ENCODE measurements around the gene XRCC2. TPM values are rescaled to one million over a fixed set of nuclear protein-coding genes. Genes with fewer than 3 reads are reported as not detected.
A peak's percentile ranks its signal among the peaks of the same experiment; 100 is the strongest.

Gene XRCC2
- polyA plus RNA-seq, 1 of the 3 experiments (the other 2 are of a cell fraction) = 3.1 TPM

- no peaks in the 10 kb centered on the region for H3K27me3 ChIP-seq (ENCODE audit: insufficient read depth)
- H3K4me3 ChIP-seq (ENCODE audit: low read depth in 2 of 2, low read length in 1 of 2) = peak overlapping the region in 1 of 2 experiments; percentile 7; a peak in 1 of 4 replicates
- no peaks in the 10 kb centered on the region for H3F3A ChIP-seq (replicated peaks; ENCODE audit: insufficient read depth)
- no peaks in the 10 kb centered on the region for H3K36me3 ChIP-seq (replicated peaks in 1 of 2; ENCODE audit: control insufficient read depth in 1 of 2, insufficient read depth in 2 of 2, low read length in 1 of 2)
- no peaks in the 10 kb centered on the region for H4K20me1 ChIP-seq (ENCODE audit: insufficient read depth)
- CTCF ChIA-PET = interaction anchor here (0.5 to 2.5 kb wide), 3 partner anchors 17 to 92 kb away, joined by 3 to 8 read pairs (median 3); no protein-coding TSS in a partner anchor
- H3K4me2 ChIP-seq = peak overlapping the region; percentile 42; the same call in 1 of the 2 replicates
- peak overlapping the region in 1 of 2 experiments; percentile 90; a peak in 2 of 4 replicates for H3K27ac ChIP-seq (ENCODE audit: low read depth in 2 of 2, low read length in 1 of 2)
- peak; percentile 92 for DNase-seq
- WGBS (ENCODE audit: low lambda C conversion rate) = 16% methylated on average over 13 of the region's 13 CpGs
- H3K9me2 ChIP-seq = no peaks in the 10 kb centered on the region
- POLR2A ChIA-PET = interaction anchor here (1.0 to 1.1 kb wide), 2 partner anchors 9 to 151 kb away, joined by 3 read pairs; no protein-coding TSS in a partner anchor
- peaks cover 0 to 11% of the 10 kb centered on the region in 2 experiments; a peak in 2 of 4 replicates for H3K4me1 ChIP-seq (ENCODE audit: control insufficient read depth in 1 of 2, insufficient read depth in 2 of 2, low read depth in 1 of 2, low read length in 1 of 2)
- no peaks in the 10 kb centered on the region for H3K9me3 ChIP-seq
- no peak overlapping the region for H3K9ac ChIP-seq
- no peaks in the 10 kb centered on the region for H3K79me2 ChIP-seq (ENCODE audit: insufficient read depth)
- H2AFZ ChIP-seq (ENCODE audit: low read depth) = peak overlapping the region; percentile 31
- TF ChIP-seq GABPA (IDR thresholded peaks at IDR 0.05; ENCODE audit: low read depth) (no peak), NRF1 (IDR thresholded peaks at IDR 0.05; ENCODE audit: low read depth, low read length) (no peak), TCF12 (IDR thresholded peaks at IDR 0.05) (peak; percentile 60), YY1 (IDR thresholded peaks at IDR 0.05; ENCODE audit: low read depth) (no peak), SIN3A (IDR thresholded peaks at IDR 0.05; ENCODE audit: borderline replicate concordance, low read depth, low read length) (peak; percentile 27; the same call in 1 of the 2 replicates), IRF3 (IDR thresholded peaks at IDR 0.05; ENCODE audit: low read depth, low read length) (no peak), RXRA (IDR thresholded peaks at IDR 0.05; ENCODE audit: borderline replicate concordance, low read depth) (no peak), RAD21 (IDR thresholded peaks at IDR 0.05; ENCODE audit: low read length) (no peak; the same call in 1 of the 2 replicates), PBX3 (IDR thresholded peaks at IDR 0.05) (no peak), TEAD4 (IDR thresholded peaks at IDR 0.05; ENCODE audit: borderline replicate concordance, insufficient read depth) (no peak), RFX5 (IDR thresholded peaks at IDR 0.05; ENCODE audit: low read length) (no peak), MEF2A (IDR thresholded peaks at IDR 0.05; ENCODE audit: borderline replicate concordance, low read depth) (no peak), MAX (IDR thresholded peaks at IDR 0.05; ENCODE audit: low read depth) (peak; percentile 43; the same call in 1 of the 2 replicates), REST (IDR thresholded peaks at IDR 0.05; ENCODE audit: low read depth, low read length) (no peak), JUND (IDR thresholded peaks at IDR 0.05) (no peak), GATA2 (CRISPR knock-in tag; IDR thresholded peaks at IDR 0.05) (peak; percentile 66), USF1 (IDR thresholded peaks at IDR 0.05; ENCODE audit: borderline replicate concordance, low read depth) (peak; percentile 39; the same call in 1 of the 2 replicates), MXI1 (IDR thresholded peaks at IDR 0.05; ENCODE audit: low read depth, low read length) (peak; percentile 98), CTCF (IDR thresholded peaks at IDR 0.05) (no peak), NFIC (IDR thresholded peaks at IDR 0.05; ENCODE audit: borderline replicate concordance) (no peak), FOXJ3 (CRISPR knock-in tag; IDR thresholded peaks at IDR 0.05) (0 out of 2 replicates have a peak, but pooled peaks have one; percentile 69), ELF1 (IDR thresholded peaks at IDR 0.05) (no peak), FOXM1 (IDR thresholded peaks at IDR 0.05; ENCODE audit: low read depth) (no peak), EZH2phosphoT487 (IDR thresholded peaks at IDR 0.05; ENCODE audit: borderline replicate concordance, low read depth) (no peak), SMC3 (IDR thresholded peaks at IDR 0.05; ENCODE audit: low read depth, low read length) (peak; percentile 8)
Measured at GRCh38 chr7:152615031-152615741, 60.8 kb downstream of the XRCC2 start.

All from SK-N-SH (cell line).